ENCODE data around the gene KCNIP4.

Gene KCNIP4

DNA sequence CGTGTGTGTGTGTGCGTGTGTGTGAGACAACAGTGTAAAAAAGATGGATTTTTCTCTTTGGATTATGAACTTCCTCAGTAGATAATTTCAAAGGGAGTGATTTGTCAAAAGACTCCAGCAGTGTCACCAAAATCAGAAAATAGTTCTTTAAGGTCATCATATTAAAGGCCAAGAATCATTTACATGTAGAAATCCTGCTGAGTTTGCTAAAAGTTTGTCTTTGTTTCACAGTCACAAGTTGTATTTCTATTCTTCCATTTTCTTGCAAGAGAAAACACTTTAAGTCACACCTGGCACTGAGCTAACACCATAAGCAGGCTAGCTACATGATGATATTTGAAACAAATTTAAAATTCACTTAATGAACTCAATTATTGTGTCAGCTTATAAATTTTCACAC lies 1025.6 kb downstream of the KCNIP4 start:
- Histone ChIP-seq H3K4me3 (replicated peaks; ENCODE audit: insufficient read depth, low read length) (no peak overlapping the region), H3K27me3 (ENCODE audit: insufficient read depth, poor library complexity, severe bottlenecking) (no peaks in the 10 kb centered on the region), H3K27ac (replicated peaks) (no peak overlapping the region)
- no peak for DNase-seq (ENCODE audit: low read depth in 1 of 2, low spot score in 1 of 2)
- TF ChIP-seq, protein P1, sequence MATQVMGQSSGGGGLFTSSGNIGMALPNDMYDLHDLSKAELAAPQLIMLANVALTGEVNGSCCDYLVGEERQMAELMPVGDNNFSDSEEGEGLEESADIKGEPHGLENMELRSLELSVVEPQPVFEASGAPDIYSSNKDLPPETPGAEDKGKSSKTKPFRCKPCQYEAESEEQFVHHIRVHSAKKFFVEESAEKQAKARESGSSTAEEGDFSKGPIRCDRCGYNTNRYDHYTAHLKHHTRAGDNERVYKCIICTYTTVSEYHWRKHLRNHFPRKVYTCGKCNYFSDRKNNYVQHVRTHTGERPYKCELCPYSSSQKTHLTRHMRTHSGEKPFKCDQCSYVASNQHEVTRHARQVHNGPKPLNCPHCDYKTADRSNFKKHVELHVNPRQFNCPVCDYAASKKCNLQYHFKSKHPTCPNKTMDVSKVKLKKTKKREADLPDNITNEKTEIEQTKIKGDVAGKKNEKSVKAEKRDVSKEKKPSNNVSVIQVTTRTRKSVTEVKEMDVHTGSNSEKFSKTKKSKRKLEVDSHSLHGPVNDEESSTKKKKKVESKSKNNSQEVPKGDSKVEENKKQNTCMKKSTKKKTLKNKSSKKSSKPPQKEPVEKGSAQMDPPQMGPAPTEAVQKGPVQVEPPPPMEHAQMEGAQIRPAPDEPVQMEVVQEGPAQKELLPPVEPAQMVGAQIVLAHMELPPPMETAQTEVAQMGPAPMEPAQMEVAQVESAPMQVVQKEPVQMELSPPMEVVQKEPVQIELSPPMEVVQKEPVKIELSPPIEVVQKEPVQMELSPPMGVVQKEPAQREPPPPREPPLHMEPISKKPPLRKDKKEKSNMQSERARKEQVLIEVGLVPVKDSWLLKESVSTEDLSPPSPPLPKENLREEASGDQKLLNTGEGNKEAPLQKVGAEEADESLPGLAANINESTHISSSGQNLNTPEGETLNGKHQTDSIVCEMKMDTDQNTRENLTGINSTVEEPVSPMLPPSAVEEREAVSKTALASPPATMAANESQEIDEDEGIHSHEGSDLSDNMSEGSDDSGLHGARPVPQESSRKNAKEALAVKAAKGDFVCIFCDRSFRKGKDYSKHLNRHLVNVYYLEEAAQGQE (IDR thresholded peaks at IDR 0.05; ENCODE audit: insufficient replicate concordance, low read depth), result no peak
- TF ChIP-seq POLR2AphosphoS5 (IDR thresholded peaks at IDR 0.05; ENCODE audit: low read depth), result no peak
- TF ChIP-seq GABPA (IDR thresholded peaks at IDR 0.05; ENCODE audit: low read depth), result no peak
- TF ChIP-seq, protein P2, sequence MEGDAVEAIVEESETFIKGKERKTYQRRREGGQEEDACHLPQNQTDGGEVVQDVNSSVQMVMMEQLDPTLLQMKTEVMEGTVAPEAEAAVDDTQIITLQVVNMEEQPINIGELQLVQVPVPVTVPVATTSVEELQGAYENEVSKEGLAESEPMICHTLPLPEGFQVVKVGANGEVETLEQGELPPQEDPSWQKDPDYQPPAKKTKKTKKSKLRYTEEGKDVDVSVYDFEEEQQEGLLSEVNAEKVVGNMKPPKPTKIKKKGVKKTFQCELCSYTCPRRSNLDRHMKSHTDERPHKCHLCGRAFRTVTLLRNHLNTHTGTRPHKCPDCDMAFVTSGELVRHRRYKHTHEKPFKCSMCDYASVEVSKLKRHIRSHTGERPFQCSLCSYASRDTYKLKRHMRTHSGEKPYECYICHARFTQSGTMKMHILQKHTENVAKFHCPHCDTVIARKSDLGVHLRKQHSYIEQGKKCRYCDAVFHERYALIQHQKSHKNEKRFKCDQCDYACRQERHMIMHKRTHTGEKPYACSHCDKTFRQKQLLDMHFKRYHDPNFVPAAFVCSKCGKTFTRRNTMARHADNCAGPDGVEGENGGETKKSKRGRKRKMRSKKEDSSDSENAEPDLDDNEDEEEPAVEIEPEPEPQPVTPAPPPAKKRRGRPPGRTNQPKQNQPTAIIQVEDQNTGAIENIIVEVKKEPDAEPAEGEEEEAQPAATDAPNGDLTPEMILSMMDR (IDR thresholded peaks at IDR 0.05; ENCODE audit: insufficient read depth, low read length), result no peak
- no peak for TF ChIP-seq SPI1 (IDR thresholded peaks at IDR 0.05; ENCODE audit: borderline replicate concordance, low read depth)

DNA sequence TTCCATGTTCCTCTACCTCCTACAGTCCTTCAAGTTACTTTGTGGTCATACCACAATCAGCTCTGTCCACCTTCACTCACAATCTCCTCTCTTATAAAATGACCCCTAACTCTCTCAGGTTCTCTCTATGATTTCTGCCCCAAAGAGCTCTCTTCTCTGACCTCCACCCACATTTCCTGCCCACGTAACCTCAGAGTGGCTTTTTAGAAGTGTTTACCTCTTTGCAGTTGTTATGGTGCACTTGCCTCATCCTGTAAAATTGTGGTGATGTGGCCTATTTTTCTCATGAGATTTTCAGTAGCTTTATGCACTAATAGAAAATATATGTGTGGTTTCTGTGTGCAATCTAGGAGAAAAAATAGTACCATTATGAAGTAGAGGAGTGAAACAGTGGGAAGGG lies 1032.5 kb downstream of the KCNIP4 start:
- H3K27ac ChIP-seq (replicated peaks), result no peak overlapping the region
- no peaks in the 10 kb centered on the region for H3K27me3 ChIP-seq (ENCODE audit: insufficient read depth, poor library complexity, severe bottlenecking)
- no peak for DNase-seq (ENCODE audit: low read depth in 1 of 2, low spot score in 1 of 2)
- H3K4me3 ChIP-seq (replicated peaks; ENCODE audit: insufficient read depth, low read length), result no peak overlapping the region
- TF ChIP-seq, protein P1 (IDR thresholded peaks at IDR 0.05; ENCODE audit: insufficient replicate concordance, low read depth), result no peak
- TF ChIP-seq POLR2AphosphoS5 (IDR thresholded peaks at IDR 0.05; ENCODE audit: low read depth) (no peak), SPI1 (IDR thresholded peaks at IDR 0.05; ENCODE audit: borderline replicate concordance, low read depth) (no peak), GABPA (IDR thresholded peaks at IDR 0.05; ENCODE audit: low read depth) (no peak)
- TF ChIP-seq, protein P2 (IDR thresholded peaks at IDR 0.05; ENCODE audit: insufficient read depth, low read length), result no peak

DNA sequence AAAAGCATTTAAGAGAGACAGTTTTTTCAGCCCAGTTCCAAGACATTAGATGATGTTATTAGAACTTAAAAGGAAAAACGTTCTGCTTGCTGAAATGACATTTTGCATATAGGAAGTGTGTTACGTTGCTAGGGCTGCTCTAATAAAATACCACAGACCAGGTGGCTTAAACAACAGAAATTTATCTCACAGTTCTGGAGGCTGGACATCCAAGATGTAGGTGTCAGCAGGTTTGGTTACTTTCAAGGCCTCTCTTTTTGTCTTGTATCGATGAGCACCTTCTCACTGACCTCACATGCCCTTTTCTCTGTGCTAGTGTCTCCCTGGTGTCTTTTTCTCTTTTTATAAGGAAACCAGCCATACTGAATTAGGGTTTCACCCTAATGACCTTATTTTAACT lies 1043.6 kb downstream of the KCNIP4 start:
- no peak for TF ChIP-seq GABPA (IDR thresholded peaks at IDR 0.05; ENCODE audit: low read depth)
- TF ChIP-seq, protein P1 (IDR thresholded peaks at IDR 0.05; ENCODE audit: insufficient replicate concordance, low read depth), result no peak
- TF ChIP-seq, protein P2 (IDR thresholded peaks at IDR 0.05; ENCODE audit: insufficient read depth, low read length), result no peak
- TF ChIP-seq POLR2AphosphoS5 (IDR thresholded peaks at IDR 0.05; ENCODE audit: low read depth), result no peak
- TF ChIP-seq SPI1 (IDR thresholded peaks at IDR 0.05; ENCODE audit: borderline replicate concordance, low read depth), result no peak

More for the DNA sequence above, 1043.6 kb downstream of the KCNIP4 start:
- H3K27me3 ChIP-seq (ENCODE audit: insufficient read depth, poor library complexity, severe bottlenecking), result no peaks in the 10 kb centered on the region
- H3K4me3 ChIP-seq (replicated peaks; ENCODE audit: insufficient read depth, low read length), result no peak overlapping the region
- DNase-seq (ENCODE audit: low read depth in 1 of 2, low spot score in 1 of 2), result no peak
- no peak overlapping the region for H3K27ac ChIP-seq (replicated peaks)

Data from HL-60 (cell line).